Measurements from ENCODE around the gene SHOC2. TPM values are rescaled to one million over a fixed set of nuclear protein-coding genes. Genes with fewer than 3 reads are reported as not detected.

SHOC2 gene
- total and polyA plus RNA-seq, 2 of the 13 experiments (the other 11 are each of a cell fraction or from before 2014, with no cell fraction given), result 8.6 to 25.5 TPM

GRCh38 chr10:110872145-110872983 is 47.0 kb upstream of the SHOC2 start (continued):
- TF ChIP-seq NFAT5 (CRISPR knock-in tag; IDR thresholded peaks at IDR 0.05) (no peak), SOX5 (CRISPR knock-in tag; IDR thresholded peaks at IDR 0.05; ENCODE audit: borderline replicate concordance) (no peak), HNRNPUL1 (IDR thresholded peaks at IDR 0.05; ENCODE audit: low read depth, low read length) (no peak), MATR3 (CRISPR knock-in tag; IDR thresholded peaks at IDR 0.05) (no peak), FOXK1 (CRISPR knock-in tag; IDR thresholded peaks at IDR 0.05; ENCODE audit: borderline replicate concordance, low read depth) (no peak), GPN1 (CRISPR knock-in tag; IDR thresholded peaks at IDR 0.05; ENCODE audit: borderline replicate concordance) (no peak), ZNF33B (CRISPR knock-in tag; IDR thresholded peaks at IDR 0.05) (0 out of 2 replicates have a peak, but pooled peaks have one; percentile 70), ZNF276 (CRISPR knock-in tag; IDR thresholded peaks at IDR 0.05; ENCODE audit: low read depth) (no peak), TFAP4 (IDR thresholded peaks at IDR 0.05; ENCODE audit: borderline replicate concordance, low read depth) (no peak), PRDM10 (CRISPR knock-in tag; IDR thresholded peaks at IDR 0.05; ENCODE audit: low read depth) (peak; percentile 84), IRX3 (CRISPR knock-in tag; IDR thresholded peaks at IDR 0.05; ENCODE audit: borderline replicate concordance, low read depth) (0 out of 2 replicates have a peak, but pooled peaks have one; percentile 26), ZNF24 (IDR thresholded peaks at IDR 0.05) (no peak), ZNF547 (CRISPR knock-in tag; IDR thresholded peaks at IDR 0.05) (peak; percentile 63; the same call in 1 of the 2 replicates), MAFF (IDR thresholded peaks at IDR 0.05; ENCODE audit: low read depth, low read length) (no peak), ZNF513 (CRISPR knock-in tag; conservative IDR thresholded peaks at IDR 0.05) (no peak)
